H9 (cell line): ENCODE results near the gene C18orf63. TPM values are rescaled to one million over a fixed set of nuclear protein-coding genes. Genes with fewer than 3 reads are reported as not detected.
A peak's percentile ranks its signal among the peaks of the same experiment; 100 is the strongest.

Source experiments
- DNase-seq: peaks from one replicate; pipeline ENCODE4 v3.0.0-alpha.2; 2017
- H2AFZ ChIP-seq: one replicate; pipeline ENCODE4 v1.6.1; 2013; ENCODE audit warnings: mild to moderate bottlenecking, low read length, control low read depth, moderate library complexity
- H2AK5ac ChIP-seq: 2 replicates; pipeline ENCODE4 v1.6.1; 2013; ENCODE audit warnings: low read length, control low read depth, mixed read lengths; ENCODE audit not compliant: insufficient read length
- H2BK120ac ChIP-seq: one replicate; pipeline ENCODE4 v1.6.1; 2013; ENCODE audit warnings: low read depth, mild to moderate bottlenecking, low read length, control low read depth, inconsistent platforms; ENCODE audit not compliant: poor library complexity, severe bottlenecking
- H2BK12ac ChIP-seq: 2 replicates; pipeline ENCODE4 v1.6.1; 2013; ENCODE audit warnings: low read length, control low read depth, mixed read lengths, low read depth; ENCODE audit not compliant: insufficient read length
- H2BK15ac ChIP-seq: 2 replicates; pipeline ENCODE4 v1.6.1; 2013; ENCODE audit warnings: low read depth, low read length, control low read depth
- H2BK20ac ChIP-seq: one replicate; pipeline ENCODE4 v1.6.1; 2013; ENCODE audit warnings: low read depth, mild to moderate bottlenecking, low read length, control low read depth, inconsistent platforms; ENCODE audit not compliant: poor library complexity, severe bottlenecking
- H2BK5ac ChIP-seq: 2 replicates; pipeline ENCODE4 v1.6.1; 2013; ENCODE audit warnings: low read length, control low read depth, mixed read lengths; ENCODE audit not compliant: insufficient read length
- H3K14ac ChIP-seq: 2 replicates; pipeline ENCODE4 v1.6.1; 2013; ENCODE audit warnings: low read length, control low read depth; ENCODE audit not compliant: insufficient read depth
- H3K18ac ChIP-seq: 2 replicates; pipeline ENCODE4 v1.6.1; 2013; ENCODE audit warnings: low read depth, mild to moderate bottlenecking, mixed read lengths, low read length, control low read depth; ENCODE audit not compliant: insufficient read length
- H3K23ac ChIP-seq: 2 replicates; pipeline ENCODE4 v1.6.1; 2013; ENCODE audit warnings: low read length, control low read depth, mixed read lengths, low read depth; ENCODE audit not compliant: insufficient read length
- H3K23me2 ChIP-seq: 2 replicates; pipeline ENCODE4 v1.6.1; 2013; ENCODE audit warnings: low read depth, mild to moderate bottlenecking, mixed read lengths, low read length, control low read depth; ENCODE audit not compliant: insufficient read length, poor library complexity, severe bottlenecking
- H3K27ac ChIP-seq: 2 replicates; pipeline ENCODE4 v1.5.1; 2013; ENCODE audit warnings: low read length, control low read depth, mixed read lengths, low read depth; ENCODE audit not compliant: insufficient read length
- H3K27me3 ChIP-seq: 2 replicates; pipeline ENCODE4 v1.6.1; 2013; ENCODE audit warnings: low read length, control low read depth, inconsistent platforms; ENCODE audit not compliant: insufficient read depth
- H3K4ac ChIP-seq: 2 replicates; pipeline ENCODE4 v1.6.1; 2013; ENCODE audit warnings: low read depth, mild to moderate bottlenecking, control low read depth, inconsistent platforms, low read length, moderate library complexity
- H3K4me1 ChIP-seq: 2 replicates; pipeline ENCODE4 v1.6.1; 2013; ENCODE audit warnings: low read length, control low read depth, inconsistent platforms; ENCODE audit not compliant: insufficient read depth
- H3K4me2 ChIP-seq: 2 replicates; pipeline ENCODE4 v1.6.1; 2013; ENCODE audit warnings: low read length, control low read depth, mixed read lengths; ENCODE audit not compliant: insufficient read length, insufficient read depth
- H3K56ac ChIP-seq: 2 replicates; pipeline ENCODE4 v1.6.1; 2013; ENCODE audit warnings: low read depth, mild to moderate bottlenecking, mixed read lengths, low read length, control low read depth; ENCODE audit not compliant: insufficient read length
- H3K79me1 ChIP-seq: 2 replicates; pipeline ENCODE4 v1.6.1; 2013; ENCODE audit warnings: low read depth, mild to moderate bottlenecking, moderate library complexity, low read length, control low read depth, inconsistent platforms; ENCODE audit not compliant: insufficient read depth, poor library complexity, severe bottlenecking
- H3K79me2 ChIP-seq: 2 replicates; pipeline ENCODE4 v1.6.1; 2013; ENCODE audit warnings: low read length, control low read depth, inconsistent platforms; ENCODE audit not compliant: insufficient read depth
- H3K9ac ChIP-seq: 2 replicates; pipeline ENCODE4 v1.6.1; 2013; ENCODE audit warnings: low read length, control low read depth, mixed read lengths; ENCODE audit not compliant: insufficient read length; ENCODE audit errors: extremely low read depth
- H3K9me3 ChIP-seq: one replicate; pipeline ENCODE4 v1.6.1; 2013; ENCODE audit warnings: low read depth, low read length, inconsistent platforms; ENCODE audit not compliant: control insufficient read depth
- H3T11ph ChIP-seq: one replicate; pipeline ENCODE4 v1.6.1; 2013; ENCODE audit warnings: mild to moderate bottlenecking, low read length, control low read depth, inconsistent platforms
- H4K20me1 ChIP-seq: one replicate; pipeline ENCODE4 v1.6.1; 2013; ENCODE audit not compliant: control insufficient read depth, insufficient read length, insufficient read depth
- H4K5ac ChIP-seq: 2 replicates; pipeline ENCODE4 v1.6.1; 2013; ENCODE audit warnings: low read depth, mild to moderate bottlenecking, mixed read lengths, low read length, control low read depth; ENCODE audit not compliant: insufficient read length
- H4K8ac ChIP-seq: replicated peaks from 2 replicates; pipeline ENCODE4 v1.6.1; 2013; ENCODE audit warnings: low read length, control low read depth, mixed read lengths, low read depth; ENCODE audit not compliant: insufficient read length
- H4K91ac ChIP-seq: 2 replicates; pipeline ENCODE4 v1.6.1; 2013; ENCODE audit warnings: low read depth, mild to moderate bottlenecking, moderate library complexity, mixed read lengths, low read length, control low read depth; ENCODE audit not compliant: insufficient read length
- H3K27ac Mint-ChIP-seq, 3 experiments: 2 replicates in 2 of 3; 3 replicates in 1 of 3; pipeline ENCODE4 v1.8.0; 2020 to 2021; ENCODE audit warnings: mixed read lengths in 3 of 3, mild to moderate bottlenecking in 1 of 3, moderate library complexity in 1 of 3
- H3K27me3 Mint-ChIP-seq: 2 replicates; pipeline ENCODE4 v1.8.0; 2021; ENCODE audit warnings: low read depth, mild to moderate bottlenecking, moderate library complexity, mixed read lengths
- H3K36me3 Mint-ChIP-seq, 3 experiments: 2 replicates in 2 of 3; 3 replicates in 1 of 3; pipeline ENCODE4 v1.8.0; 2020 to 2021; ENCODE audit warnings: low read depth in 3 of 3, mixed read lengths in 3 of 3; ENCODE audit not compliant: insufficient read depth in 1 of 3
- H3K4me1 Mint-ChIP-seq, 2 experiments: 2 replicates each; pipeline ENCODE4 v1.8.0; 2020; ENCODE audit warnings: mixed read lengths in 2 of 2
- H3K4me3 Mint-ChIP-seq, 2 experiments: 2 replicates in 1 of 2; 3 replicates in 1 of 2; pipeline ENCODE4 v1.8.0; 2020 to 2021; ENCODE audit warnings: mild to moderate bottlenecking in 2 of 2, mixed read lengths in 2 of 2, moderate library complexity in 1 of 2
- H3K9me3 Mint-ChIP-seq, 2 experiments: 2 replicates in 1 of 2; 3 replicates in 1 of 2; pipeline ENCODE4 v1.8.0; 2020; ENCODE audit warnings: mild to moderate bottlenecking in 2 of 2, mixed read lengths in 2 of 2, moderate library complexity in 1 of 2
- CTCF ChIP-seq: fragments of 200-600 bp; sonication (generic); conservative IDR thresholded peaks from 3 replicates; pipeline ENCODE4 v1.8.0; 2021; ENCODE audit warnings: antibody characterized with exemption, mild to moderate bottlenecking
- WGBS: extraction: QIAGEN DNeasy Blood & Tissue Kit; methylation state at CpG from one replicate; pipeline ENCODE4 v1.1.7; 2013; ENCODE audit warnings: missing lambda C conversion rate, low lambda C conversion rate, mixed read lengths; ENCODE audit not compliant: insufficient read length; ENCODE audit errors: extremely low coverage; 5-methylcytosine and 5-hydroxymethylcytosine counted together
- total RNA-seq: library from RNA; stranded (reverse); gene quantifications from 2 replicates; pipeline ENCODE4 v1.2.1, GENCODE V29; 2021

Gene C18orf63
- total RNA-seq, 1 experiment from 2014 or later, result not detected

DNA sequence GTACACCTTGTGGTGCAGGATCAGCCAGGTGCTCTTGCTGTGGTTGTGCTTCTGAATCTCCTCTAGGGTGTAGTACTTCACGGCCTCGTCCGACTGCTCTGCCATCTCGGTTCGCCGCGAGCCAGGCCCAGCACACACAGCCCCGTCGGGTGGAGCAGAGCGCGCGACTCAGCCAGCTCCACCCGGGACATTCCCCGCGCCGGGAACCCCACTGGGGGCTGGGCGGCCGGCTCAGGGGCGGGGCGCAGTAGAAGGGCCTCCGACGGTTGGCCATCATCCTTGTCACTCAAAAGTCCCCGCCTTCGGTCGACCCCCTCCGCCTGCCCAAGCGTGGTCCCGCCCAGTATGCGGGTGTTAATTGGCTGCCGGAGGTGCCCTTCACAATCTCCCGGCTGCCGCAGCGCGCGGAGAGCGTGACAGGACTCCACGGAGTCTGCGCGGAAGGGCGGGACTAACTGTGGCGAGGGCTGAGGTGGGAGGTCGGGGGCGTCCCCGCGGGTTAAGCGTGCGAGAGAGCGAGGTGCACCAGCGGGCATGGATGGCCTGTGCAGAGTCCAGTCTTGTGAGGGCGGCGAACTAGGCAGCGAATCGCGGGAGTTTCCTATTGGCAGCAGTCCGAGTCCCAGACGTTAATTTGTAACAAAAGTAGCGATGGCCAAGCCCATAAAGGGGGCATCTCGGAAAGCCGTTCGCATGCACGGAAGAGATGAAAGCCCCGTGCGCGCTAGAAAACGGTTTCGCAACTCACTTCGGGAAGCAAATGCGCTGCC lies 23.7 kb upstream of the C18orf63 start, which contains the start of gene CYB5A:
Gene CYB5A (minus strand): TSS at position 193 of the 770 bp plus-strand sequence. CDS start 88 bp downstream, at position 105.
- Histone ChIP-seq H2AFZ (no peak within 1 kb of the TSS), H4K20me1 (no peaks in the 10 kb centered on the region), H3K9ac (peak within 1 kb of the TSS; percentile 40), H3K9me3 (peaks cover 4% of the 10 kb centered on the region), H3K27ac (no peak within 1 kb of the TSS), H2BK15ac (no peak within 1 kb of the TSS), H3K56ac (no peak within 1 kb of the TSS), H4K91ac (no peak within 1 kb of the TSS), H2BK12ac (no peak within 1 kb of the TSS), H4K5ac (no peak within 1 kb of the TSS), H2BK20ac (no peak within 1 kb of the TSS), H3K79me1 (no peaks in the 10 kb centered on the region), H3K79me2 (peaks cover 11% of the 10 kb centered on the region; the same call in 1 of the 2 replicates), H3K23ac (no peak within 1 kb of the TSS), H3K27me3 (no peaks in the 10 kb centered on the region), H3K14ac (0 out of 2 replicates have a peak within 1 kb of the TSS, but pooled peaks have one; percentile 3), H2BK5ac (no peak within 1 kb of the TSS), H2AK5ac (no peak within 1 kb of the TSS), H2BK120ac (no peak within 1 kb of the TSS), H3K23me2 (peaks cover 2% of the 10 kb centered on the region), H3K18ac (no peak within 1 kb of the TSS), H3K4me1 (peaks cover 13% of the 10 kb centered on the region; the same call in 1 of the 2 replicates), H4K8ac (no peak within 1 kb of the TSS), H3K4ac (no peak within 1 kb of the TSS), H3K4me2 (peak within 1 kb of the TSS; percentile 60), H3T11ph (no peak within 1 kb of the TSS)
- H3K9me3 Mint-ChIP-seq, result no peaks in the 10 kb centered on the region; a peak in 3 of 5 replicates
- DNase-seq, result peak; percentile 96
- TF ChIP-seq CTCF, result peak; percentile 43; the same call in 2 of the 3 replicates
- H3K27ac Mint-ChIP-seq, result peak within 1 kb of the TSS; percentile 76 to 96 (median 96)
- H3K4me1 Mint-ChIP-seq, result peaks cover 25 to 32% of the 10 kb centered on the region in 2 experiments
- no CpG with 5 or more reads among the region's 68 CpGs for WGBS
- H3K4me3 Mint-ChIP-seq, result peak within 1 kb of the TSS; percentile 87 to 96
- peaks cover 3% of the 10 kb centered on the region for H3K27me3 Mint-ChIP-seq
- no peaks in the 10 kb centered on the region; a peak in 3 of 7 replicates for H3K36me3 Mint-ChIP-seq
